Sciatic nerve (tissue), 2 donors: ENCODE measurements around the gene USP27X. TPM values are rescaled to one million over a fixed set of nuclear protein-coding genes. Genes with fewer than 3 reads are reported as not detected.

Experiments
- ATAC-seq: fragments of 200-7000 bp; cut with Tn5 transposase; one replicate; pipeline ENCODE4 v1.9.1; 2020; ENCODE audit warnings: mild to moderate bottlenecking, moderate library complexity
- DNase-seq: peaks from one replicate; pipeline ENCODE4 v3.0.0-alpha.2; 2020; ENCODE audit warnings: low spot score
- intact Hi-C: fragments of 100-400 bp; cut with DNase I; formaldehyde crosslinking; loops from one replicate; pipeline ENCODE4 v1.14.2; 2022
- total RNA-seq: library from RNA; stranded (reverse); fragmentation: NEBNext Ultra II Directional; extraction: Animal tissue kit (Norgen Biotek cat#: 25700); gene quantifications from one replicate; pipeline ENCODE4 v1.2.1, GENCODE V29; 2021
- donor health status: DM: no; HTN: no; CAD: no.
- donor health status: DM: no; HTN: no; CAD: no.

Gene USP27X
- total RNA-seq, result 4.4 TPM

DNA sequence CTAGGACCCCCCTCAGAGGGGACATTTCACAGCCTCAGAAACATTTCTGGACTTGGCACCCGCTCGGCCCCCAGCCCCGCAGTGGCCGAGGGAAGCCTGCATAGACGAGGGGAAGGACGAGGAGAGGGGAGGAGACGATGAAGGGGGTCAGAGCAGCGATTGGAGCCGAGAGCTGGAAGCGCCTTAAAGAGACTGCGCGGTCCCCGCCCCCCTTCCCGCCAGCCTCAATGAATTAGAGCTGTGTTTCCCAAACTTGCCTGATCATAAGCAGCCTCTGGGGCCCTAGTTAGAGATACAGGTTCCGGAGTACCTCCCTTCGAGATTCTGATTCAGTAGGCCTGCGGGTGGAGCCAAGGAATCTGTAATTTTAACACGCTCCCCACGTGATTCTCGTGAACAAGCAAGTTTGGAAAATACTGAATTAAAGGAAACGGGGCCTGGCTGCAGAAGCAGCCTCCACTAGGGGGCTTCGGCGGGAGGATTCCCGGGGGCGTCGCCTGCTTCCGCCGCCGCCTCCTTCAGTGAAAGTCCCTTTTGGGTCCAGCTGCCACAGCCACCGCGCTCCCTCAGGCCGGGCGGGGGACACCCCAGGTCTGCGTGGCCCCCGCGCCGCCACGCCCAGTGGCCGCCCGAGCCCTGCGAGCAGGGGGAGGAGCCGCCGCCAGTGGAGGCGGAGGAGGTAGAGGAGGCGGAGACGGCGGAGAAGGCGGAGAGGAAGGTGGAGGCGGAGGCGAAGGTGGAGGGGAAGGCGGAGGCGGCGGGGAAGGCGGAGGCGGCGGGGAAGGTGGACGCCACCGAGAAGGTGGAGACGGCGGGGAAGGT lies at the start of gene USP27X:
Gene USP27X (plus strand): TSS at position 651 of the 822 bp plus-strand sequence. CDS start 824 bp downstream, outside the sequence.
- peak; percentile 94 for ATAC-seq
- DNase-seq, result peak; percentile 86
- intact Hi-C loops, result no loop called here

GRCh38 chrX:49838374-49838773 lies 40.9 kb upstream of the USP27X start:
- peak; percentile 52 for ATAC-seq
- intact Hi-C loops, result no loop called here
- no peak for DNase-seq

- intact Hi-C loops, result no loop called here
- peak; percentile 60 for DNase-seq
- ATAC-seq, result peak; percentile 52
These were observed 38.6 kb upstream of the USP27X start for GRCh38 chrX:49840679-49841078.

DNA sequence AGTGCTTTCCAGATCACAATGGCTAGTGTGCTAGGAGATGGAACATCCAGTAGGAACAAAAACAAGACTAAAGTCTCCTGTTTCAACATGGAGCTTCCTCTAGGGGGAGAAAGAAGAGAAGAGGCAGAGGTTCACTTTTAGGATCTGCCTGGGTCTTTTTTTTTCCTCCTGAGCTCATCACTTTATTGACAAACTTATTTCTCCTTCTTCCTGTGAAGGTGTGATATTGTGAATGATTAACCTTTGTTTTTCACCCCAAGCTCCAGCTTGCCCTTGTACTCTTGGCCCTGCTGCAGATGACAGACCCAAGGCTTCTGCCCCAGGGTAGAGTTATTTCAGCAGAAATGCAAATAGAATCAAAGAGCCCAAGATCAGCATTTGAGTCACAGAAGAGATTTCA lies 36.7 kb upstream of the USP27X start:
- intact Hi-C loops, result no loop called here
- no peak for DNase-seq
- ATAC-seq, result no peak

DNA sequence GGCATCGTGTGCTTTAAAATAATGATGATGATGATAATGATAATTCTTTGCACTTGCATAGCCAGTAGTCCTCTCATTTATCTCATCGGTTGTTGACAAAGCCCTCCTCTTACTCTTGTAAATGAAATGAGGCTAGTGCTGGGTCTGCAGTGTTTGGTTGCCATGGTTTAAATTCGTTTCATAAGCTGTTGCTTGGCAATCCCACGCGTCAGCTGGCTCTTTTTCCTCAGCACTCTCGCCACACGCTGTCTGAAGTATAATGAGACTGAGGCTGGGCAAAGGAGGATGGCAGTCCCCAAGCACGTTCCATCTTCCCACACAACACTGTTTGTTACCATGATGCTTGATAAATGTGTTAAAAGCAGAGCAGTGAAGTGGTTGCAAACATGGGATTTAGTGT lies 34.7 kb upstream of the USP27X start:
- DNase-seq (no peak), ATAC-seq (no peak)
- intact Hi-C loops, result no loop called here

- ATAC-seq (no peak), DNase-seq (no peak)
- intact Hi-C loops, result no loop called here
These were observed 33.4 kb upstream of the USP27X start for GRCh38 chrX:49845701-49846403.

GRCh38 chrX:49846522-49846921 lies 32.8 kb upstream of the USP27X start:
- no peak for DNase-seq
- intact Hi-C loops, result no loop called here
- no peak for ATAC-seq

DNA sequence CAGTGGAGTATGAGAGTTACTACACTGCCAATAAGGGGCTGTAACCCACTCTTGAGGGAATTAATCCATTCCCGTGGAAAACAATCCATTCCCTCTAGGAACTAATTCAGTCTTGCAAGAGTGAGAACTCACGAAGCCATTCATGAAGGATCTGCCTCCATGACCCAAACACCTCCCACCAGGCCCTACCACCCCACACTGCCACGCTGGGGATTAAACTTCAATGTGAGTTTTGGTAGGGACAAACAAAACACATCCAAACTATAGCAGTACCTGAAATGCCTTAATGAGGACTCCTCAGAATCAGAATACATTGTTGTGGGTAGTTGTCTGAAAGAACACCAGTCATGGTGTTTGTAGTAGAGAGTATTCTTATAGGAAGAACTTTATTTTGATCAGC lies 31.0 kb upstream of the USP27X start:
- DNase-seq (no peak), ATAC-seq (no peak)
- intact Hi-C loops, result no loop called here

GRCh38 chrX:49850028-49850427 lies 29.3 kb upstream of the USP27X start:
- ATAC-seq (no peak), DNase-seq (no peak)
- intact Hi-C loops, result no loop called here

DNA sequence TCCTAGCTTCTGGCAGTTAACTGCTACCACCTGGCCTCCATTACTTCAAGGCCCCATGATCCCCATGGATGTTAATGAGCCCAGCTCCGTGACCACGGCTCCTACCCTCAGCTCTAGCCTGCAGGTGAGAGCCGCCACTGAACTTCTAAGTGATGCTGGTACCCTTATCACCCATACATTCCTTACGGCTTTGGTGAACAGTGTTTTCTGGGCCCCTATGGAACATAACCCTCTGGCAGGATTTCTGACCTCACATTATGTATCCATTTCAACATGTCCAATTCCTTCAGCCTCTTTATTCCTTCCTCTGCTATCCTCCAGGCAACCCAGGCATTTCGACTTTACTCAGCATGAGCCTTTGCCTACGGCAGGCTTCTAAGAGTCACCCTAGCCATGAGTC lies 25.6 kb upstream of the USP27X start:
- ATAC-seq (no peak), DNase-seq (no peak)
- intact Hi-C loops, result no loop called here

GRCh38 chrX:49856819-49857218 lies 22.5 kb upstream of the USP27X start:
- ATAC-seq (no peak), DNase-seq (no peak)
- intact Hi-C loops, result no loop called here

DNA sequence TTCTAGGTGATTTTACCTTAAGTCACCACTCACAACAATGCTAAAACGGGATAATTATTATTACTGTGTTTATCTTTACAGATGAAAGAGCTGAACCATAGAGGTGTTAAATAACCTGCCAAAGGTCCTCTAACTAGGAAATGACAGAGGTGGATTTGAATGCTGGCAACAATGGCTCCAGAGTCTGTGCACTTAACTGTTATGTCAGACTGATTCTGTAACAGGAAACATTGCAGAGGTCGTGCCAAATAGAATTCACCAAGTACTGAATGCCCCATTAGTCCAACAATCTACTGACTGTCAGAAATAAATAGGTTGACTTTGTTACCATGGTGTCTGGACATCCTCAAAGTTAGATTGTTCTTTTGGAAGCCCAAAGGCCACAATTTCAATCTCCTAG lies 20.9 kb upstream of the USP27X start:
- intact Hi-C loops, result no loop called here
- DNase-seq, result no peak
- ATAC-seq, result no peak

GRCh38 chrX:49859491-49859890 lies 19.8 kb upstream of the USP27X start:
- ATAC-seq (no peak), DNase-seq (no peak)
- intact Hi-C loops, result no loop called here

- intact Hi-C loops, result no loop called here
- ATAC-seq, result no peak
- DNase-seq, result no peak
These were observed 18.3 kb upstream of the USP27X start for GRCh38 chrX:49860867-49861535.

GRCh38 chrX:49862093-49862492 lies 17.2 kb upstream of the USP27X start:
- DNase-seq (no peak), ATAC-seq (no peak)
- intact Hi-C loops, result no loop called here

GRCh38 chrX:49868739-49869138 lies 10.5 kb upstream of the USP27X start:
- intact Hi-C loops, result no loop called here
- no peak for DNase-seq
- ATAC-seq, result no peak

DNA sequence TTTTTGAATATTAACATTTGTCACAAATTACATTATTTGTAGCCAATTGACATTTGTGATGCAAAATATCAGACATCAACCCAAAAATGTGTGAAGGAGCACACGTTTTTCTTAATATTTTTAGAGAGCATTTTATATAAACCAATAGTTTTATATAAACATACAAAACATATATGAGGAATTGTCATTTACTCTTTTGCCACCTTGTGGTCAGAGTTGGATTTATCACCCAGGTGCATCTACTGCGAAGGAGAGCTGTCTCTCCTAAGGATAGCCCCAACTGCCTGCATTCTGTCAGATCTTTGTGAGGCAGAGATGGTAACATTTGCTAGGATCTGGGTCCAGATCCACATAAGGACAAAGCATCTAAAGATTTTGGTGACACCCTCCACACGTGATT lies 2.5 kb upstream of the USP27X start:
- DNase-seq (no peak), ATAC-seq (no peak)
- intact Hi-C loops, result no loop called here

DNA sequence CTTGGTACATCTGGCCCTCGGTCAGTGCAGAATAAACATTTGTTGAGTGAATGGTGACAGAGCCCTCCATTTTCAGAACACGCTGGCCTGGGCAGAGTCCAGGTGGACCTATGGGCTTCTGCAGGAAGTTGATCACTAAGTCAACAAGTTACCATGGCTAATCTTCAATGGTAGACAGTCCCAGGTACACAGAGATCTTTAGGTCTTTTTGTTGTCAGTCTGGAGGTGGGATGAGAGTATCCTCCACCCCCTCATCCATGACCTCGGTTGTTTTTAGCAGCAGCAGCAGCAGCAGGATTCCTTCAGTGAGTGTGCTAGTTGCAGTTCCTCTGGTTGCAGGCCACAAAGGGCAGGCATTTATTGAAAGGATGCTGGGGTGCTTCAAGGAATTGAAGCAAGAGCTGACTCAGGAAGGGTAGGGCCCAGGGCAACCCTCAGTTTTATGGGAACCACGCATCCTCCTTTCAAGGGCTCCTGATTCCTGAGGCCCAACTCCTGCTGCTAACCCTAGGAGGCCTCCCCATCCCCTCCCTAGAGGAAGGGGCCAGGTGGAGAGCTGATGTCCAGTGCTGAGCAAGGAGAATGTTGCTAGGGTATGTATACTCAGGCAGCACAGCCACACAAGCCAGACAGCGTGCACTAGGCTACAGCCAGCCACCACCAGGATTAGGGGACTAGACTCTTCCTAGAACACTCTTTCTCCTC lies 1.7 kb upstream of the USP27X start:
- no peak for DNase-seq
- ATAC-seq, result no peak
- intact Hi-C loops, result no loop called here

GRCh38 chrX:49878128-49878833 lies 1.0 kb upstream of the USP27X start:
- intact Hi-C loops, result no loop called here

More at GRCh38 chrX:49878128-49878833, 1.0 kb upstream of the USP27X start:
- DNase-seq (no peak), ATAC-seq (peak; percentile 55)
